NCI-H1417 (cell line): ENCODE data around the gene GPR107.

ENCODE experiments used
- DNase-seq, 3 experiments: peaks; one replicate each; lab custom pipeline; 2025; lab: John Stamatoyannopoulos, UW

The GPR107 gene

GRCh38 chr9:130159915-130160670 is 106.4 kb downstream of the GPR107 start:
- peak; percentile 56 to 86 (median 71) for DNase-seq

GRCh38 chr9:130160862-130161470 is 107.3 kb downstream of the GPR107 start:
- no peak for DNase-seq

- no peak for DNase-seq
These were observed 111.9 kb downstream of the GPR107 start for GRCh38 chr9:130165579-130165978.

DNA sequence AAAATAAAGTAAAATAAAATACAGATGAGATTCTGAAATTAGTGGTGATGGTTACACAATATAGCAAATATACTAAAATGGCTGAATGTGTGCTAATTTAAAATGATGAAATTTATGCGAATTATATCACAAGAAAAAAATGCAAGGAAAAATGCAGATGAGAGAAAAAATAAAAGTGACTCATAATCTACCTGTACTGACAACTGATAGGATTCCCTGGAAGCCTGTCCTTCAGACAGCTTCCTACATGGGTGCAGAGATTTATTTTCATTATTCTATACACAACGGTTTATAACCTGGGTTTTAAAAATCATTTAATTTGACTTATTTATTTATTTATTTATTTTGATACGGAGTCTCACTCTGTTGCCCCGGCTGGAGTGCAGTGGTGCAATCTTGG is 112.7 kb downstream of the GPR107 start:
- no peak for DNase-seq

DNA sequence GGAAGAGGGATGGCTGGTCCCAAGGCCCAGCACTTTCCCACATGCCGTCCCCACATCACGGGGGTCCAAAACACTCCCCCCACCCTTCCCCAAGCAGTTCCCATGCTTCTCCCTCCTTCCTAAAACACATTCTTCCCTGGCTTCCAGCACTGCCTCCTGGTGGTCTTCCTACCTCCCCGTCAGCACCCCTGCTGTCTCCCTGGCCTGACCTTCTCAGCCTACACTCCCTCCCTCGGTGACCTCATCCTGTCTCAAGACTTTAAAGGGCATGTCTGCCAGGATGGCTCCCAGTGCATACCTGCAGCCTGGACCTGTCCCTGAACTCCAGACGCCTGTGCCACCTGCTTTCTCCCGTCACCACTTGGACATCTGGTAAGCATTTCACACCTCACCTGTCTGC is 114.2 kb downstream of the GPR107 start:
- peak in 1 of 3 experiments; percentile 33 for DNase-seq

GRCh38 chr9:130171226-130172148 is 117.8 kb downstream of the GPR107 start:
- peak in 2 of 3 experiments; percentile 74 to 78 for DNase-seq

- DNase-seq: peak; percentile 41 to 86 (median 84)
These were observed 118.6 kb downstream of the GPR107 start, which contains the start of gene NCS1 for GRCh38 chr9:130172161-130172857. Gene NCS1 (plus strand): TSS chr9:130172404. CDS start chr9:130172664, 260 bp downstream.

DNA sequence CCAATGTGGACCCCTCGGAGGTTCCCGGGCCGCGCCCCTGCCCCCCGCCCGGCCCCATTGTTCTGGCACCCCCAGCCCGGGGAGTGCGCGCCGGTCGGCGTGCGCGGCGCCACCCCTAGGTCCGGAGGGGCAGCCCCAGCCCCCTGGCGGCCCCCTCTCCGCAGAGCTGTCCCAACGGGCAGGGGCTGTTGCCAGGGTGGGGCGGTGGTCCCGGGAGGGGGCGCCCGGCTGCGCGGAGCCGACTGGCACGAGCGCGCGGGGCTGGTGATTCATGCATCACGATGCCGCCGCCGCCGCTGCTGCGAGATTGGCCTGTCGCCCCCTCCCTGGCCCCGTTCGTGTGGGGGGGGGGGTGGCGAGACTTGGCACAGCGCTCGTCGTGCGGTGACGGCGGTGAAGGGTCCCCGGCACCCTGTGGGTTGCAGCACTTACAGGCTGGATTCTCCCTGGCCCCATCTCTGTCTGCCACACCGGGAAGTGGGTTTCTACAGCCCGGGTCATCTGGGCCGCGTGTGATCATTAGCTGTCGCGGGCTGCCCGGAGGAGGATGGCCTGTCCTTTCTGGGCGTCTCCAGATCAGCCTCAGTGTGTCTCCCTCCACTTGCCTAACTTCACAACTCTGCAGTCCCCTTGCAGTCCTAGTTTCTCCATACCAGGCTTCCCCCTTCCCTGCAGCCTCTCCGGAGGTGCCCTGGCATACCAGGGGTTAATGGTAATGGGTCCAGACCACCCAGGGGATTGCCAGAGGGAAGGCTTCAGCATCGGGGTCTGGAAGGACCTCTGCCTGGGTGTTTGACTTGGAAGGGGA is 119.4 kb downstream of the GPR107 start:
- DNase-seq: peak in 2 of 3 experiments; percentile 58 to 65

GRCh38 chr9:130173666-130173983 is 119.9 kb downstream of the GPR107 start:
- no peak for DNase-seq

DNA sequence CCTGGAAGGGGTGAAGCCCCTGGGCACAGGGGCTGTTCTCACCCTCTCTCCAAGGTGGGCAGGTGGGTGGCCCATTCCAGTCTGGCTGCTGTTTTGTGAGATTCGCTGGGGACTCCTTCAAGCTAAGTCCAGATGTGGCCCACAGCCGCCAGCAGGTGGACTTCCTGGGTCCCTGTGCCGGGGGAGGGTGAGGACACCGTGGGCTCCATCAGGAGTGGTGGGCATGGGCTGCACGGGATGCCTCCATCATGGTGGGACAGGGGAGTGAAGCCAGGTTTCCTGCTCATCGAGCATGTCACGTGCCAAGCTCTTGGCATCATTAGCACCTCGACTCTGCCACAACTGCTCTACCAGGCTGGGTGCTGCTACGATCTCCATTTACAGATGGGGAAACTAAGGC is 120.3 kb downstream of the GPR107 start:
- no peak for DNase-seq

DNA sequence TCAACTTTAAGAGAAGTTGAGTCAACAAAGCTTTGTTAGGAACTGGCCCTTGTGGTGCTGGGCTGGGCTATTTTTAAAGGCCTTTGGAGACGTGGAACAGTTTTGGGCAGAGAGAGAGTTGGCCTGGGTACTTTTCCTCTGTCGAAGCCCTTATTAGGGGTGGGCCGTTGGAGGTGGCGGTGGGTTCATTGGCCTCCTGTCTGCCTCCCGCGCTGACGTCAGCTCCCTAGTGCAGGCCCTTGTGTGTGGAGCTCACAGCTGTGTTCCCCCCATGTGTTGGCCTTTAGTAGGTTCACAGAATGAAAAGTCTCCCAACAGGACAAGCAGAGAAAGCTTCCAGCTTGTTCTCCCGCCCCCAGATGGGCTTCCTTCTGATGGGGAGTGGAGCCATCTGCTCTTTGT is 121.2 kb downstream of the GPR107 start:
- DNase-seq: no peak

DNA sequence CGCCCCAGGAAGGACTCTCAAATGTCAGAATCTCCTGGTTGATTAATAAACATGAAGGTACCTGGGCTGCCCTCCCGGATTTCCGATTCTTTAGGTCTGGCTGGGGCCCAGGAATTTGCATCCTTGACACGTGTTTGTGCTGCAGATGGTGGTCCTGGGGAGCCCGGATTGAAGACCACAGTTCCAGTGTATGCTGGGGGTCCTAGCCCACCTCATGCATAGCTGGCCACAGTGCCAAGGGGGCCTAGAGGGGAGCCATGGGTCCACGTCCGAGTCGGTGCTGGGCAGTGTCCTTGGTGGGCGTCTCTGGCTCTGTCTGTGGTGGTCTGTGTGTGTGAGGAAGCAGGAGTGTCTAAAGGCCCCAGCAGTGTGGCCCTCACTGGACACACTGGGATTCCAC is 121.6 kb downstream of the GPR107 start:
- no peak for DNase-seq

DNA sequence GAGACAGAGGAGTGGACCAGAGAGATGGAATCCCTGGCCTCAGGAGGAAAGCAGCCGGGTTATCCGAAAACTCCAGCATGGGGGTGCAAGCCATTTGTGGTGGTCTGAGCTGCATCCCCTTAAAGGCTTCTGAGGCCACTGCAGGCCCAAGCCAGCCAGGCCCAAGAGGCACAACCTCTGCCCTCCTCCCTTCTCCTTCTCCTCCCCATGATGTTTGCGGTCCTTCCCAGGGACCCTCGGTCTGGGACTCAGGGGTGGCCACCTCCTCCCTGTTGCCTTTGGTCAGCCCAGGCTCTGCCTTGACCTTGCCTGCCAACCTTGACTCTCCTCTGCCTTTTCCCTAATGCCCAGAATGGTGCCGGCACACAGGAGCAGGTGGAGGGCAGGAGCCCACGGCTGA is 123.1 kb downstream of the GPR107 start:
- DNase-seq: no peak

DNA sequence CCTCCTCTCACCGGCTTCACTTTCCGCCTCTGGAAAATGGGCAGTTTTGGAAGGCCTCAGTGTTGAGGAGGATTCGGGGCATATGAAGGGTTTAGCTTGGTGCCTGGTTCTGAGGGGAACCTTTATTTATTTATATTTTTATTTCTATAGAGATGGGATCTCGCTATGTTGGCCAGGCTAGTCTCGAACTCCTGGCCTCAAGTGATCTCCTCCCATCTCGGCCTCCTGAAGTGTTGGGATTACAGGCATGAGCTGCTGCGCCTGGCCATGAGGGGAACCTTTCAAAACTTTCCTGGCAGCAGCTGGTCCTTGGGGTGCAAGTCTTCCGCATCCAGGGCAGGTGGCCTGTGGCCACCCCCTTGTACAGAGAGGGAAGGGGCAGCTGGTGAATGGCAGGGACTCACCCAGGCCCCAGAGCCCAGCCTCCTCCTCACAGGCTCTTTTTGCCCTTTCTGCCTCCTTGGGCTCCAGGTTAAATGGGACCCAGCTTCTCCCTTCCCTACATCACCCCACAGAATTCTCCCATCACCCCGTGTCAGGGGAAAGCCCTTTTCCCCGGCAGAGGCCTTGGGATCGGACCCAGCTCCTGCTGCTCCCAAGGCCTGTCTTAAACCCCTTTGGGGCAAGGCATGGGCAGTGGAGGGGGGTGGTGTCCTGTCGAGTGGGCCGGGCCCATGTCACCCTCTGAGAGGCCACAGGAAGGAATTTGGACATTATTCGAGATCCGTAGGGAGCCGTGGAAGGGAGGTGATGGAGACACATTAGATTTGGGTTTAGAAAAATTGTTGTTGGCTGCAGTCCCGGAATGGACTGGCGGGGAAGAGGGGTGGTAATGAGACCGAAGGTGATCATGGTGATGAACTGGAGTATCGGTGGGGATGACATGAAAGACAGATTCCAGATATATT is 124.4 kb downstream of the GPR107 start:
- DNase-seq: no peak

- DNase-seq: no peak
These were observed 125.7 kb downstream of the GPR107 start for GRCh38 chr9:130179331-130179907.

GRCh38 chr9:130180516-130180915 is 126.8 kb downstream of the GPR107 start:
- DNase-seq: no peak

DNA sequence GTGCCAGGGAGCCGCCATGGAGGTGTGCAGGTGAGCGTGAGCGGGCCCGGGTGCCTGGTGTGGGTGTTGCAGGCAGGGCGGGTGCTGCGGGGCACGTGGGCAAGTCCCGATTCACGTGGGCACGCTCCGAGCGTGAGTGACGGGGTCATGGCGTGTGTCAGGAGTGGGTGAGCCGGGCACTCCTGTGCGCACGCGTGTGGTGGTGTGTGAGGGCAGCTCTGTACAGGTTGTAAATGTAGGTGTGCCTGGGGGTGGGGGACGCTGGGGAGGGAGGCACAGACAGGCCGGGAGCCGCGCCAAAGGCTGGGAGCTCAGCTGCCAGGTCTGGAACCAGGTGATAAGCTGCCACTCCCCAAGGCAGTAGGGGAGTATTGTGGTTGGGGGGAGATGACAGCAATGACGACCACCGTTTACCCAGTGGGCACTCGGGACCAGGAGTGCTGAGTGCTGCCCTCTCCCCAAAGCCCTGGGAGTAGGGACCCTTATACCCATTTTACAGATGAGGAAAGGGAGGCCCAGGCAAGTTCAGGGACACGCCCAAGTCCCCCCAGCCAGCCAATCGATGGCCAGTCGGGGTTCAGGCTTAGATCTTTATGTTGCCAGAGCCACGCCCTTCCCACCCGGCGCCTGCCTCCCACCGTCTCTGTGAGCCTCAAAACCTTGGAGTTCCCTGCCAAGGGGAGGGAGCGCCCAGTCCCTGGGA is 128.1 kb downstream of the GPR107 start:
- no peak for DNase-seq

DNA sequence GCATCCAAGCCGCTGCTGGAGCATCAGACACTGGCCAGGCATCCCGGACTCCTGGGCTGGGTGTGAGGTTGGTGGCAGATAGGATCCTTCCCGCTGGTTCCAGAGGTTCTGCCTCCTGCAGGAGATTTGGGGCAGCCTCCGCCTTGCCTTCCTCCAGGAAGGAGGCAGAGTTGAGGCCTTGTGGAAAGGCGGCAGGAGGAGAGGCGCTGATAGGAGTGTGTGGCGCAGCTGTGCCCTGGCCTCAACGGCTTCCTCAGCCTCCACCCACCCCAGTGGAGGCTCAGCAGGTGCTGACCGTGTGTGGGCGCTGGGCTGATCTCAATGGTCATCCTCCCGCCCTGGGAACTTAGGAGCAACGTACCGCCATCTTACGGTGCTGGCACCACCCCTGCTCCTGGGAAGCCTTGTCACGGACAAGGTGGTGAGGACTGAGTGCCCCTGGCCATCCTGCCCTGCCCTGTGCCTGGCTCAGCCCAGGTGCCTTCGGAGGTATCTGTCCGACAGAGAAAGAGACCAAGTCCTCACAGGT is 128.7 kb downstream of the GPR107 start:
- DNase-seq: no peak
